ENCODE measurements around the gene CAPNS2. TPM values are rescaled to one million over a fixed set of nuclear protein-coding genes. Genes with fewer than 3 reads are reported as not detected.
A peak's percentile ranks its signal among the peaks of the same experiment; 100 is the strongest.

CAPNS2 gene
- total RNA-seq, 1 donor from 2014 or later, result 3.4 TPM

DNA sequence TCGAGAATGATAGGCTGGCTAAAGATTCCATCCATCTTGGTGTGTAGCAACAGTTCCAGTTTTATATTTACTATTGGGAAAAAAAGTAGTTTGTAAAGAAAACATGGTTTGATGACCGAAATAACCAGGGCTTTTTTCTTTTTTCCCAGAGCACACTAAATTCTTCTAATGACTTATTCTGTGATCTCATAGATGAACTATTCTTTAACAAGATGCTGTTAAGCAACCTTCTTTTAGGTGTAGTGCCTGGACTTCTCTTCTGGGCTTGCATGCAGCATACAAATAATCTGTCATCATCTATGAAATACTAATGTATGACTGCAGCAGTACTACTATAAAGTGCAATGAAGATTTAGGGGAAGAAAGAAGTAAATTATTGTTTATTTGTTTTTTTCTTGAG lies 11.0 kb upstream of the CAPNS2 start:
- no peak overlapping the region for H3K4me3 Mint-ChIP-seq (ENCODE audit: unreplicated experiment)
- FAIRE-seq, result no peak
- H4K20me1 ChIP-seq (ENCODE audit: insufficient read depth, low read length), result peaks cover 6% of the 10 kb centered on the region
- no peaks in the 10 kb centered on the region for H3K9me3 ChIP-seq (ENCODE audit: insufficient read depth, low read depth, low read length)
- H3K27me3 Mint-ChIP-seq (ENCODE audit: low read depth, unreplicated experiment), result no peaks in the 10 kb centered on the region
- H3K4me1 ChIP-seq (ENCODE audit: insufficient read depth, low read length), result peaks cover 24% of the 10 kb centered on the region
- no peak overlapping the region for H3K27ac ChIP-seq (ENCODE audit: low read depth, low read length)
- DNase-seq (ENCODE audit: low read depth), result peak; percentile 32
- H3K9ac ChIP-seq (ENCODE audit: low read length), result no peak overlapping the region
- H3K4me1 Mint-ChIP-seq (ENCODE audit: low read depth, unreplicated experiment), result peaks cover 16% of the 10 kb centered on the region
- H3K9me3 Mint-ChIP-seq (ENCODE audit: unreplicated experiment), result no peaks in the 10 kb centered on the region
- no peak overlapping the region for H3K4me2 ChIP-seq (ENCODE audit: low read length)
- no peak overlapping the region for H2AFZ ChIP-seq (ENCODE audit: low read depth, low read length)
- H3K27me3 ChIP-seq (ENCODE audit: insufficient read depth, low read length), result no peaks in the 10 kb centered on the region
- no peaks in the 10 kb centered on the region for H3K79me2 ChIP-seq (ENCODE audit: insufficient read depth, low read length)
- no peak overlapping the region for H3K4me3 ChIP-seq (ENCODE audit: insufficient read depth, low read depth, low read length)
- no peak for TF ChIP-seq EZH2 (IDR thresholded peaks at IDR 0.05; ENCODE audit: insufficient read depth, low read length)
- TF ChIP-seq, protein P1, sequence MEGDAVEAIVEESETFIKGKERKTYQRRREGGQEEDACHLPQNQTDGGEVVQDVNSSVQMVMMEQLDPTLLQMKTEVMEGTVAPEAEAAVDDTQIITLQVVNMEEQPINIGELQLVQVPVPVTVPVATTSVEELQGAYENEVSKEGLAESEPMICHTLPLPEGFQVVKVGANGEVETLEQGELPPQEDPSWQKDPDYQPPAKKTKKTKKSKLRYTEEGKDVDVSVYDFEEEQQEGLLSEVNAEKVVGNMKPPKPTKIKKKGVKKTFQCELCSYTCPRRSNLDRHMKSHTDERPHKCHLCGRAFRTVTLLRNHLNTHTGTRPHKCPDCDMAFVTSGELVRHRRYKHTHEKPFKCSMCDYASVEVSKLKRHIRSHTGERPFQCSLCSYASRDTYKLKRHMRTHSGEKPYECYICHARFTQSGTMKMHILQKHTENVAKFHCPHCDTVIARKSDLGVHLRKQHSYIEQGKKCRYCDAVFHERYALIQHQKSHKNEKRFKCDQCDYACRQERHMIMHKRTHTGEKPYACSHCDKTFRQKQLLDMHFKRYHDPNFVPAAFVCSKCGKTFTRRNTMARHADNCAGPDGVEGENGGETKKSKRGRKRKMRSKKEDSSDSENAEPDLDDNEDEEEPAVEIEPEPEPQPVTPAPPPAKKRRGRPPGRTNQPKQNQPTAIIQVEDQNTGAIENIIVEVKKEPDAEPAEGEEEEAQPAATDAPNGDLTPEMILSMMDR (IDR thresholded peaks at IDR 0.05; ENCODE audit: insufficient read depth, low read depth, low read length), result no peak
- peaks cover 20% of the 10 kb centered on the region for H3K36me3 ChIP-seq (ENCODE audit: insufficient read depth, low read length)
- H3K27ac Mint-ChIP-seq (ENCODE audit: unreplicated experiment), result no peak overlapping the region
- peaks cover 27% of the 10 kb centered on the region for H3K36me3 Mint-ChIP-seq (ENCODE audit: low read depth, unreplicated experiment)

DNA sequence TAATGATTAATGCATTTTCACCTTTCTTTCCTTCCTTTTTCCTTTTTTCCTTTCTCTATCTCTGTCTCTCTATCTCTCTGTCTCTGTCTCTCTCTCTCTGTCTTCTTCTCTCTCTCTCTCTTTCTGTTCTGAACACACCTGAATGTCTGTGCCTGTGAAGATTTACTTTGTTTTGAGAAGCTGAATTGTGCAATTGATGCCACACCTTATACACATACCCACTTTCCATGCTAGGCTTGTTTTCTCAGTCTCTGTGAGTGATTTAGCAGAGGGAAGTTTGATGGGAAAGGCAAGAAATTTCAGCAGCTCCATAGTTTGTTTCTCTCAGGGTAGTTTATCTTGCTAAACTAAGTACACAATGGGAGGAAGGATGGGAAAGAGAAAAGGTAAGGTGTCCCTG lies 9.3 kb upstream of the CAPNS2 start:
- peaks cover 8% of the 10 kb centered on the region for H3K36me3 ChIP-seq (ENCODE audit: insufficient read depth, low read length)
- Mint-ChIP-seq H3K4me1 (ENCODE audit: low read depth, unreplicated experiment) (peaks cover 13% of the 10 kb centered on the region), H3K36me3 (ENCODE audit: low read depth, unreplicated experiment) (peaks cover 31% of the 10 kb centered on the region), H3K4me3 (ENCODE audit: unreplicated experiment) (no peak overlapping the region), H3K27ac (ENCODE audit: unreplicated experiment) (no peak overlapping the region), H3K27me3 (ENCODE audit: low read depth, unreplicated experiment) (no peaks in the 10 kb centered on the region), H3K9me3 (ENCODE audit: unreplicated experiment) (no peaks in the 10 kb centered on the region)
- no peak overlapping the region for H3K4me3 ChIP-seq (ENCODE audit: insufficient read depth, low read depth, low read length)
- FAIRE-seq (no peak), DNase-seq (ENCODE audit: low read depth) (no peak)
- H4K20me1 ChIP-seq (ENCODE audit: insufficient read depth, low read length), result peaks cover 6% of the 10 kb centered on the region
- no peaks in the 10 kb centered on the region for H3K79me2 ChIP-seq (ENCODE audit: insufficient read depth, low read length)
- H2AFZ ChIP-seq (ENCODE audit: low read depth, low read length), result no peak overlapping the region
- H3K27ac ChIP-seq (ENCODE audit: low read depth, low read length), result no peak overlapping the region
- H3K27me3 ChIP-seq (ENCODE audit: insufficient read depth, low read length), result no peaks in the 10 kb centered on the region
- H3K4me1 ChIP-seq (ENCODE audit: insufficient read depth, low read length), result peaks cover 22% of the 10 kb centered on the region
- H3K9me3 ChIP-seq (ENCODE audit: insufficient read depth, low read depth, low read length), result no peaks in the 10 kb centered on the region
- no peak overlapping the region for H3K4me2 ChIP-seq (ENCODE audit: low read length)
- H3K9ac ChIP-seq (ENCODE audit: low read length), result no peak overlapping the region
- no peak for TF ChIP-seq EZH2 (IDR thresholded peaks at IDR 0.05; ENCODE audit: insufficient read depth, low read length)

DNA sequence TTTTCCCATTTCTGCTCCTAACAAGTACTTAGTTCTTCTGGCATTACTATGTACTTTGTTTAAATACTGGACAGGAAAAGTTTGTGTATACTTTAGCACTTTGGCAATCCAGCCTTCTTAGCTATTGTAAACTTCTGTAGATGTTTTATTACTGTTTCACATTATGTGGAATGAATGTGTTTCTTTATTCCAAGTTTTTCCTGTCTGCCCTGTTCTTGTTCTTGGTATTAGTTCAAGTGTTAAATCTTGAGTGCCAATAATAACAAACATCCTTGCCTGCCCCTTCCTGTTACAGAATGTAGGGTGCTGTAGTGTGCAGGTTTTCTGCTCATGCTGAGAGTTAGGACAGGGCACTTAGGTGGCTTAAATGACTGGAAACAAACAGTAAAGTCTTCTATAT lies 7.3 kb upstream of the CAPNS2 start:
- no peak for FAIRE-seq
- peaks cover 5% of the 10 kb centered on the region for H3K36me3 ChIP-seq (ENCODE audit: insufficient read depth, low read length)
- H3K27ac Mint-ChIP-seq (ENCODE audit: unreplicated experiment), result no peak overlapping the region
- H4K20me1 ChIP-seq (ENCODE audit: insufficient read depth, low read length), result peaks cover 6% of the 10 kb centered on the region
- no peak overlapping the region for H3K4me3 Mint-ChIP-seq (ENCODE audit: unreplicated experiment)
- peak; percentile 58 for DNase-seq (ENCODE audit: low read depth)
- H3K79me2 ChIP-seq (ENCODE audit: insufficient read depth, low read length), result no peaks in the 10 kb centered on the region
- peaks cover 30% of the 10 kb centered on the region for H3K36me3 Mint-ChIP-seq (ENCODE audit: low read depth, unreplicated experiment)
- peak overlapping the region; percentile 58 for H3K4me2 ChIP-seq (ENCODE audit: low read length)
- H3K27ac ChIP-seq (ENCODE audit: low read depth, low read length), result no peak overlapping the region
- no peak for TF ChIP-seq EZH2 (IDR thresholded peaks at IDR 0.05; ENCODE audit: insufficient read depth, low read length)
- TF ChIP-seq, protein P1 (IDR thresholded peaks at IDR 0.05; ENCODE audit: insufficient read depth, low read depth, low read length), result no peak
- no peaks in the 10 kb centered on the region for H3K27me3 ChIP-seq (ENCODE audit: insufficient read depth, low read length)
- peaks cover 8% of the 10 kb centered on the region for H3K4me1 Mint-ChIP-seq (ENCODE audit: low read depth, unreplicated experiment)
- H3K9me3 ChIP-seq (ENCODE audit: insufficient read depth, low read depth, low read length), result no peaks in the 10 kb centered on the region
- no peak overlapping the region for H3K9ac ChIP-seq (ENCODE audit: low read length)
- H3K9me3 Mint-ChIP-seq (ENCODE audit: unreplicated experiment), result no peaks in the 10 kb centered on the region
- H3K4me3 ChIP-seq (ENCODE audit: insufficient read depth, low read depth, low read length), result no peak overlapping the region
- peaks cover 13% of the 10 kb centered on the region for H3K4me1 ChIP-seq (ENCODE audit: insufficient read depth, low read length)
- H2AFZ ChIP-seq (ENCODE audit: low read depth, low read length), result no peak overlapping the region
- no peaks in the 10 kb centered on the region for H3K27me3 Mint-ChIP-seq (ENCODE audit: low read depth, unreplicated experiment)
